Kidney glomerular epithelial cell (primary cell): Measurements from ENCODE around the gene GART.
"Not testable (repeated sequence)": the region's sequence is repeated elsewhere in the genome, so short reads cannot be mapped to it uniquely, and the experiment has no call there.

Experiments
- DNase-seq: peaks from one replicate; lab custom pipeline; 2025; lab: John Stamatoyannopoulos, UW

GART gene

GRCh38 chr21:33541756-33542639 is at the start of gene GART:
GART (minus strand) TSS chr21:33542117; CDS start chr21:33539315, 2,802 bp downstream.
- DNase-seq: peak; percentile 54

GRCh38 chr21:33588485-33589335 is 46.8 kb upstream of the GART start, which contains the start of gene DONSON:
DONSON (minus strand) TSS chr21:33588684; CDS start chr21:33588641, 43 bp downstream.
- peak; percentile 78 for DNase-seq

GRCh38 chr21:33587792-33588484 is 46.0 kb upstream of the GART start:
- DNase-seq: peak; percentile 9

- no peak for DNase-seq
Measured at GRCh38 chr21:33586927-33587326, 45.0 kb upstream of the GART start.

- DNase-seq: no peak
Measured at GRCh38 chr21:33584455-33584854, 42.5 kb upstream of the GART start.

- DNase-seq: no peak
Measured at GRCh38 chr21:33578959-33579542, 37.1 kb upstream of the GART start.

- DNase-seq: no peak
Measured at GRCh38 chr21:33578214-33578613, 36.3 kb upstream of the GART start.

GRCh38 chr21:33576741-33577141 is 34.8 kb upstream of the GART start:
- DNase-seq: not testable (repeated sequence)

- no peak for DNase-seq
Measured at GRCh38 chr21:33572350-33572749, 30.4 kb upstream of the GART start.

- no peak for DNase-seq
Measured at GRCh38 chr21:33569991-33570390, 28.1 kb upstream of the GART start.

GRCh38 chr21:33568448-33568847 is 26.5 kb upstream of the GART start:
- DNase-seq: no peak

GRCh38 chr21:33567914-33568313 is 26.0 kb upstream of the GART start:
- DNase-seq: no peak

- DNase-seq: no peak
Measured at GRCh38 chr21:33566514-33566913, 24.6 kb upstream of the GART start.

- no peak for DNase-seq
Measured at GRCh38 chr21:33562389-33562788, 20.5 kb upstream of the GART start.

GRCh38 chr21:33561373-33561772 is 19.5 kb upstream of the GART start:
- DNase-seq: peak; percentile 41

- DNase-seq: no peak
Measured at GRCh38 chr21:33560965-33561364, 19.0 kb upstream of the GART start.

- no peak for DNase-seq
Measured at GRCh38 chr21:33559813-33560212, 17.9 kb upstream of the GART start.

GRCh38 chr21:33558777-33559421 is 17.0 kb upstream of the GART start:
- no peak for DNase-seq

- no peak for DNase-seq
Measured at GRCh38 chr21:33557447-33557846, 15.5 kb upstream of the GART start.

GRCh38 chr21:33554982-33555344 is 13.0 kb upstream of the GART start:
- DNase-seq: no peak

GRCh38 chr21:33554236-33554981 is 12.5 kb upstream of the GART start:
- DNase-seq: no peak
